ENCODE data around the gene OTUD4.
"Not testable (repeated sequence)": the region's sequence is repeated elsewhere in the genome, so short reads cannot be mapped to it uniquely, and the experiment has no call there.

The OTUD4 gene

GRCh38 chr4:145180298-145181090 lies at the start of gene OTUD4:
Gene OTUD4, minus strand, starts transcription at chr4:145180589. Its CDS starts 616 bp downstream, at chr4:145179973.
- DNase-seq (ENCODE audit: insufficient read length, low spot score) (peak; percentile 90), FAIRE-seq (peak; percentile 85)

GRCh38 chr4:145223228-145223627 lies 42.8 kb upstream of the OTUD4 start:
- not testable (repeated sequence) for FAIRE-seq; DNase-seq (ENCODE audit: insufficient read length, low spot score)

- not testable (repeated sequence) for FAIRE-seq; DNase-seq (ENCODE audit: insufficient read length, low spot score)
Observed at GRCh38 chr4:145221529-145221928, 41.1 kb upstream of the OTUD4 start.

GRCh38 chr4:145219090-145219489 lies 38.7 kb upstream of the OTUD4 start:
- DNase-seq (ENCODE audit: insufficient read length, low spot score), result no peak
- FAIRE-seq, result no peak

GRCh38 chr4:145218251-145218650 lies 37.9 kb upstream of the OTUD4 start:
- DNase-seq (ENCODE audit: insufficient read length, low spot score), result no peak
- no peak for FAIRE-seq

- DNase-seq (ENCODE audit: insufficient read length, low spot score), result no peak
- no peak for FAIRE-seq
Observed at GRCh38 chr4:145217349-145217748, 37.0 kb upstream of the OTUD4 start.

GRCh38 chr4:145216535-145216934 lies 36.1 kb upstream of the OTUD4 start:
- DNase-seq (ENCODE audit: insufficient read length, low spot score), result peak; percentile 10
- FAIRE-seq, result no peak

- DNase-seq (ENCODE audit: insufficient read length, low spot score) (no peak), FAIRE-seq (no peak)
Observed at GRCh38 chr4:145213245-145213644, 32.9 kb upstream of the OTUD4 start.

- no peak for FAIRE-seq
Observed at GRCh38 chr4:145207934-145208333, 27.5 kb upstream of the OTUD4 start.

GRCh38 chr4:145203410-145203809 lies 23.0 kb upstream of the OTUD4 start:
- DNase-seq (ENCODE audit: insufficient read length, low spot score) (no peak), FAIRE-seq (no peak)

More at GRCh38 chr4:145207934-145208333, 27.5 kb upstream of the OTUD4 start:
- no peak for DNase-seq (ENCODE audit: insufficient read length, low spot score)

- no peak for DNase-seq (ENCODE audit: insufficient read length, low spot score)
- FAIRE-seq, result no peak
Observed at GRCh38 chr4:145200366-145200765, 20.0 kb upstream of the OTUD4 start.

GRCh38 chr4:145199051-145199716 lies 18.8 kb upstream of the OTUD4 start:
- FAIRE-seq, result no peak
- no peak for DNase-seq (ENCODE audit: insufficient read length, low spot score)

GRCh38 chr4:145196747-145197146 lies 16.4 kb upstream of the OTUD4 start:
- DNase-seq (ENCODE audit: insufficient read length, low spot score) (no peak), FAIRE-seq (no peak)

GRCh38 chr4:145195167-145195952 lies 15.0 kb upstream of the OTUD4 start:
- no peak for FAIRE-seq
- DNase-seq (ENCODE audit: insufficient read length, low spot score), result no peak

- DNase-seq (ENCODE audit: insufficient read length, low spot score), result no peak
- no peak for FAIRE-seq
Observed at GRCh38 chr4:145189981-145190380, 9.6 kb upstream of the OTUD4 start.

GRCh38 chr4:145186729-145187128 lies 6.3 kb upstream of the OTUD4 start:
- FAIRE-seq, result no peak
- DNase-seq (ENCODE audit: insufficient read length, low spot score), result no peak

GRCh38 chr4:145183581-145183980 lies 3.2 kb upstream of the OTUD4 start:
- DNase-seq (ENCODE audit: insufficient read length, low spot score) (no peak), FAIRE-seq (no peak)

GRCh38 chr4:145183023-145183422 lies 2.6 kb upstream of the OTUD4 start:
- no peak for DNase-seq (ENCODE audit: insufficient read length, low spot score)
- FAIRE-seq, result no peak

GRCh38 chr4:145182222-145182621 lies 1.8 kb upstream of the OTUD4 start:
- DNase-seq (ENCODE audit: insufficient read length, low spot score), result no peak
- FAIRE-seq, result no peak

- DNase-seq (ENCODE audit: insufficient read length, low spot score), result no peak
- FAIRE-seq, result no peak
Observed at GRCh38 chr4:145181091-145181501, 707 bp upstream of the OTUD4 start.

GRCh38 chr4:145179861-145180297 lies 510 bp downstream of the OTUD4 start:
- FAIRE-seq; DNase-seq (ENCODE audit: insufficient read length, low spot score): not testable (repeated sequence)
